ENCODE measurements around the gene AKNAD1. TPM values are rescaled to one million over a fixed set of nuclear protein-coding genes. Genes with fewer than 3 reads are reported as not detected.
A peak's percentile ranks its signal among the peaks of the same experiment; 100 is the strongest.
"Not testable (repeated sequence)": the region's sequence is repeated elsewhere in the genome, so short reads cannot be mapped to it uniquely, and the experiment has no call there.

AKNAD1 gene, protein sequence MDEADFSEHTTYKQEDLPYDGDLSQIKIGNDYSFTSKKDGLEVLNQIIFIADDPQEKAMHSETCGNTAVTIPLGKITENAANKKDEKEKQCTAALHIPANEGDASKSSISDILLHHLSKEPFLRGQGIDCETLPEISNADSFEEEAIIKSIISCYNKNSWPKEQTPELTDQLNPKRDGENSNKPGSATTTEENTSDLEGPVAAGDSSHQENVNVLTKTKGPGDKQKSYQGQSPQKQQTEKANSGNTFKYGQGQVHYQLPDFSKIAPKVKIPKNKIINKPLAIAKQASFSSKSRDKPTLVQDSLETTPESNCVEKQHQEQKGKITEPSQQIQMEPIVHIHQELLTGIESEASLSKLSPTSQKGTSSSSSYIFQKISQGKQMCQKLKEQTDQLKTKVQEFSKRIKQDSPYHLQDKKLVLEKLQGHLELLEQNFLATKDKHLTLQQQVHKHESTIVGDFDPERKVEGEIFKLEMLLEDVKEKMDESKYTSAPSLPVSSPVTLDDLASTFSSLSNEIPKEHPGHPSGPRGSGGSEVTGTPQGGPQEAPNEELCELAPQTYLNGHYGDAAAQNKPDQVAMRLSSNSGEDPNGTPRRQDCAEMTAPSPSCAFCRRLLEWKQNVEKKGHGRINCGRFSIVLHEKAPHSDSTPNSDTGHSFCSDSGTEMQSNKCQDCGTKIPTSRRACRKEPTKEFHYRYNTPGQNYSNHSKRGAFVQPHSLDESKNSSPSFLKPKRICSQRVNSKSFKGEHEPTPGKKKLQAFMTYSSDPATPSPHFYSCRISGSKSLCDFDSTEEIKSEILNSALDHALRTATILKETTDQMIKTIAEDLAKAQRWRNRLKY
- 2.3 and 2.4 TPM in 2 replicates for polyA plus RNA-seq (2014; cell fraction: cytosol; rRNA removed)
- 8.0 and 9.6 TPM in 2 replicates for polyA plus RNA-seq (2014; cell fraction: nucleus; rRNA removed)

GRCh38 chr1:108856994-108857393, at the start of gene AKNAD1:
Gene AKNAD1 (minus strand): TSS chr1:108857094. CDS start chr1:108852664, 4,430 bp downstream.
- no peak for DNase-seq (ENCODE audit: low spot score)

DNA sequence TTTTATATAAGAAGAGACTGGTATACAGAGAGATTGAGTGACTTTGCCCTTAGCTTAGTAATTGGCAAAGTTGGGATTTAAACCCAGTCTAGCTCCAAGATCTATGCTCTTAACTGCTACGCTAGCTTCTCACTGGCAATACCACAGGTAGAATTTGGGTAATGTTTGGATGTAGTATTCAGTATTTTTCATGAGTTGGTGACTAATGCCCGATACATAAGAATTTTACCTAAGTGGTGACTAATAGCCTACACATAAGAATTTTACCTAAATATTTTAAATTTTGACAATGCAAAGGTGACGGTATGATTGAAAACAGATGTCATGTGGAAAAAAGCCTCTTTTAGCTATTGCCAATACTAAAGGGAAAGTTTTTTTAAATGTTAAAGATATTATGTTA, 44.2 kb upstream of the AKNAD1 start:
- DNase-seq (ENCODE audit: low spot score), result no peak

GRCh38 chr1:108897865-108898720, 41.2 kb upstream of the AKNAD1 start:
- peak; percentile 45 for DNase-seq (ENCODE audit: low spot score)

DNA sequence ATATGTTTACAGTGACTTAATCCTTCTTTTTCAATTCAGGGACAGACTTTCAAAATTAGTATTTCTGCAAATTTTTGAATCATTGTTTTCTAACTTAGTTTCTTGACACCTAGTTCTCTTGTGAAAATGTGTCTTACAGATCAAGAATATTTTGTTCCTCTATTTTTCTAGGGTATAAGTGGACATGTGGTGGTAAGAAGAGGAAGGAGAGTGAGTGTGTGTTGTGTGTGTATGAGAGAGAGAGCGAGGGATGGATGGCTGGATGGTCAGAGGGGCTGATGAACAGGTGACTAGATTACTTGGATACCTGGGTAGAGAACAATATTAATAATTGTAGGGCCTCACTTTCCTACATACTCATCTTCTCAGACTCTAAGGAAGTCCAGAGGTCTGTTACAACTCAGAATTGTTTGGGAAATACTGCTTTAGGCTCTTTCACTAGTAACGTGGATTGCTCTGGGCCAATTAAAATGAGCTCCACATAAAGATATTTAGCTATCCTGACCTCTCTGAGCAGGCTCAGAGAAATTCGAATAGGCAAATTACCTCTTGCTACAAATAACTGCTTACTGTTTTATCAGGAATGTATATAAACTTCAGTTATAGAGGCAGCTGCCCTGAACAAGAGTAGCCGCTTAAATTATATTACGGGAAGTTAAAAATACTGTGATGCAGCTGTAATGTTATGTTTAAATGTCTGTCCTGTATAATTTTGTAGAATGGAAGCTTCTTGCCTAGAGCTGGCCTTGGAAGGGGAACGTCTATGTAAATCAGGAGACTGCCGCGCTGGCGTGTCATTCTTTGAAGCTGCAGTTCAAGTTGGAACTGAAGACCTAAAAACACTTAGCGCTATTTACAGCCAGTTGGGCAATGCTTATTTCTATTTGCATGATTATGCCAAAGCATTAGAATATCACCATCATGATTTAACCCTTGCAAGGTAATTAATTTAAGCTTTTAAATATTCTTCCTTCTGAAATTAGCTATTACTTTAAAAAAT, 39.6 kb upstream of the AKNAD1 start:
- DNase-seq (ENCODE audit: low spot score), result no peak

DNA sequence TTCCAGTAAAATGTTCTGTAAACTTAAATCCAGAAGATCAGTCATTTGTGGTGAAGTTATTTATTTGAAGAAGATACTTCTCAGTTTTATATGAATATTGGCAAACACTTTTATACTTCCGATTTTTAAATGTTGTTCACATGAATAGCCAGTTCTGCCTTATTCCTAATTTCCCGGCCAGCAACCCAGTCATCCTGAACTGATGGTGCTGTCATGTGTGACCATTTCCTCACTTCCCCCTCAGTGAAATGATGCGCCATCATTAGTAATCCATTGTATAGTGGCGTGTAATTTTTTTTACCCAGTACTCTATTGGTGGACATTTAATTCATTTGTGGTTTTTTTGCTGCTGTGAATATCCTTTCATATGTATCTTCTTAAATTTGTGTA, 36.2 kb upstream of the AKNAD1 start:
- DNase-seq (ENCODE audit: low spot score), result no peak

GRCh38 chr1:108892356-108893140, 35.7 kb upstream of the AKNAD1 start:
- no peak for DNase-seq (ENCODE audit: low spot score)

DNA sequence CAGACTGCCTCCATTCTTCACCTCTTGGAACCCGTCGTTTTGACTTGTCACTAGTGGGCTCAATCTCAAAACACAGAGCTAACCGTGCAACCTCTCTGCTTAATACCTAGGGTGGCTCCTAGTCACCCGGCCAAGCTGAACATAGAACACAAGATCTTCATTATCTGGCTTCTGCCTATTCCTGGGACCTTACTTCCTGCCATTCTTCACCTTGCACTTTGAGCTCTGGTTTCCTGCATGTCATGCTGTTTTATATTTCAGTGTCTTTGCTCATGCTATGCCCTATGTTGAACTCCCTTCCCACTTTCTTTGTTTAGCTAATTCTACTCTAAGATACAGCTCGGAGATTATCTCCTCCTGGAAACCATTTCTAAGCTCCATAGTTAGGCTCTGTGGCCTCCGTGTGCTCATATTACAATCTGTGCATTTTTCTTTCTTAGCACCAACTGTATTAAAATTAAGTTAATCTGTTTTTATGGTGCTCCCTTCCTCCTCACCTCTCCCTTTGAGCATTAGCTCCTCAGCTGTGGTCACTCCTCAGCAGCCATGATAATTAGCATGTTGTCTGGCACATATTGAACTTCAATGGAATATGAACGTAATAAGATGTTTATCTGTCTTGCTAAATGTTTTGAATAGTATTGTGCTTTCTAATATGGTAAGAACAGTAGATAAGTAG, 33.0 kb upstream of the AKNAD1 start:
- no peak for DNase-seq (ENCODE audit: low spot score)

GRCh38 chr1:108889006-108889645, 32.2 kb upstream of the AKNAD1 start:
- DNase-seq (ENCODE audit: low spot score), result not testable (repeated sequence)

GRCh38 chr1:108886292-108886691, 29.4 kb upstream of the AKNAD1 start:
- DNase-seq (ENCODE audit: low spot score), result no peak

DNA sequence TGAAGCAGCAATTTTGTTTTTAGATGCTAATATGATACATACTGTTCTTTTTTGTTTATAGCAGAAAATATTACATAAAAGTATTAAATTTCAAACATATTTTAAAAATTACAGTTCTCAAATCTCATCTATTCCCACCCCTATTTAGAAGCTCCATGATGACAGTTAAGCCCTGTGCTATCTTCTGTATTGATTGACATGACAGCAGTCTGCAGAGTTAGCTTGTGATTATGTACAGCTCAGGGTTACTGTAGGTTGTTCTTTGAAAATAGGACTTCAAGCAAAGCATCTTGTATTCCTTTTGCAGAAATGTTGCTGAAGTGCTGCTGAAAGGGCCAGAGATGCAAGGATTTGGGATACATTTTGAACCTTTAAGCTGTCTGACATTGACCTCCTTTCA, 28.1 kb upstream of the AKNAD1 start:
- no peak for DNase-seq (ENCODE audit: low spot score)

- DNase-seq (ENCODE audit: low spot score), result no peak
Observed at GRCh38 chr1:108882837-108883236, 25.9 kb upstream of the AKNAD1 start.

- no peak for DNase-seq (ENCODE audit: low spot score)
Observed at GRCh38 chr1:108881369-108881768, 24.5 kb upstream of the AKNAD1 start.

GRCh38 chr1:108880850-108881249, 24.0 kb upstream of the AKNAD1 start:
- peak; percentile 63 for DNase-seq (ENCODE audit: low spot score)

DNA sequence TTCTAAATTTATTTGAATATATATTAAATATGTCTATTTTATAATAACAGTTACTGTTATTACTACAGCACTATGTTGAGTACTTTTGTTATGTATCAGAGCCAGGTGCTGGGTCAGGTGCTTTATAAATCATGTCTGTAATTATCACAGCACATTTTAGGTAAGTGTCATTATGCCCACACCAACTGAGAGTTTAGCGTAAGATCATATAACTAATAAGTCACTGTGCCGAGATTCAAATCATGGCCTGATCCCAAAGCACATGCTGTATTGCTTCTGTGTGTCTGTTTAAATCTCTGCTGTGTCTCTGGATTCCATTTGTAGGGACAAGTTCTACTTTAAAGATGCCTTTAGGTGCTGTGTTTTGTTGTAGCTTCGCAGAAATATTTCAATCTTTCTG, 21.8 kb upstream of the AKNAD1 start:
- no peak for DNase-seq (ENCODE audit: low spot score)

DNA sequence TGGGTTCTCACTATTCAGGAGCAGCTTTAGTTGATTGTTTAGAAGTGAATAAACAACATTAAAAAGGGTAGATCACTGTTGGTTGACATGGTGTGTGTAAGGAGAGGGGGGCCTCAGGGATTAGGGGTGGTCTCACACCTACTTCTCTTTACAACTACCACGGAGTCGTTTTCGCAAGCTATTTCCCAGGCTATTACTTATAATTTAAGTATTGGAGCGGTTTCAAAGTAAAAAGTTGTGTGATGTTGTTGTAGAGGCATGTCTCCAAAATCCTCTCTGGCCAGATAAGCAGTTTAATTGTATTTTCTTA, 21.2 kb upstream of the AKNAD1 start:
- no peak for DNase-seq (ENCODE audit: low spot score)

DNA sequence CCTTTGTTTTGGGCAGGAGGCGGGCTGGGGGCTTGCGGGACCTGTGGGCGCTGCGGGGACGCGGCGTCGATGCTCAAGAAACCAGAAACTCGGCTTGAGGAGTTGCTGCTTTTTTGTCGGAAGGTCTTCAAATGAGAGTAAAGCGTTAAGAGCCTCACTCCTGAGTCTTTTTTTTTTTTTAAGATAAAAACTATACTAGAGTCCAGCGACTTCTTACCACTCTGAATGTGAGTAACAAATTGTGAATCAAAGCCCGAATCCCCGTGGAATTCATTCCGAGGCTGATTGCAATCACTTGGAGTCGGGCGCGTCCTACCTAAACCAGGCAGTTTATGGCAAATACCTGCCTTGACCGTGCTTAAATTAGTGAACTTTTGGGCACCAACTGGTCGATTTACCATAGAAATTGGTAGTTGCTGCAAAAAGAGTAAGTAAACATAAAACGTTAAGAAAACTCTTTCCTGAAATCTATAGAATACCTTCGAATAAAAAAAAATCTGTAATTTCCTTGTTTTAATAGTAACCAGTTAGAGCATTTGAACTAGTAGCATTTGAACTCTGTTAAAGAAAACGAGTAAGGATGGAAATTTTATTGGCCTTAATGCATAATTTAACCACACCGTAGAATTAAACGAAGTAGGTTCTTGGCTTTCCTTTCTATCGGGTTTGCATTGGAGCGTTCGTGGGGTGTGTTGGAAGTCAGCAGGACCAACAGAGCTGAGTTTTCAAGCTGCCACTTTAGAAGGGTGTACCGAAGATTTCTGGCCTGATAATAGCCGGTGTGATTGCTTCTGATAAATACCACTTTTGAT, 20.7 kb upstream of the AKNAD1 start:
- DNase-seq (ENCODE audit: low spot score), result peak; percentile 15

DNA sequence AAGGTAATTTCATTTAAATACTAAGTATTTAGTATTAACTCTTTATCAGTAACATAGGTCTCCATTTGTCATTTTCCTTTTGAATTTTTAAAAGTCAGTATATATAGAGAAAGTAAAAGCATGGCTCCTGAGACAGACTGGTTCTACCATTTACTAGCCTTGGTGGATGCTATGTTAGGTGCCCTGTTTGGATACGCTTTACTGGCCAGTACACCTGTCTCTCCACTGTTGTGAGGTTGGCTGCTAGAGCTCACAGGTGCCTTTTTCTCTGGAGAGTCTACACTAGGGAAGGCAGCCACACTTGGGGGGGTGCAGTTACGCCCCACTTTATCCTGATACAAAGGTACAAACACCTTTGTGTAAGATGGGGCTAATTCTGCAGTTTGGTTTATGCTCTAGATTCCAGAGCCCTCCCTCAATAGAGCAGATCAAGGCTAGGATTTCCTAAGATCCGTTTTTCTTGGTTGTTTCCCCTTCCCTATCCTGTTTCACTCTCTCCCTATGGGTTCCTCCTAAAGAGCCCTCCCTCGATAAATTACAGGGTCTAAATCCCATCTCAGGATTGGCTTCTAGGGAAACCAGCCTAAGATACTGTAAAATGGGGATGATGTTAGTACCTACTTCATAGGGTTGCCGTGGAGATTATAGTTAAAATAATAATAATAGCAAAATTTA, 14.3 kb upstream of the AKNAD1 start:
- DNase-seq (ENCODE audit: low spot score), result no peak

All from SK-N-DZ (cell line).